ENCODE results near the gene ARHGAP26. TPM values are rescaled to one million over a fixed set of nuclear protein-coding genes. Genes with fewer than 3 reads are reported as not detected.

The ARHGAP26 gene
- total RNA-seq, 1 experiment from 2014 or later = 34.5 TPM

GRCh38 chr5:143025376-143025775, 255.2 kb downstream of the ARHGAP26 start:
- Histone ChIP-seq H3K36me3 (ENCODE audit: control insufficient read depth in 1 of 2, insufficient read depth in 2 of 2, low read length in 2 of 2) (no peaks in the 10 kb centered on the region), H3K4me2 (ENCODE audit: low read length) (no peak overlapping the region), H3K4me1 (ENCODE audit: control insufficient read depth in 1 of 2, insufficient read depth in 2 of 2, low read length in 2 of 2) (no peaks in the 10 kb centered on the region), H3K4me3 (replicated peaks in 1 of 2; ENCODE audit: low read depth in 1 of 2, low read length in 2 of 2) (no peak overlapping the region), H3K79me2 (ENCODE audit: insufficient read depth, low read length) (no peaks in the 10 kb centered on the region), H3K9me2 (ENCODE audit: insufficient read depth) (no peaks in the 10 kb centered on the region), H3K27ac (ENCODE audit: low read depth, low read length) (no peak overlapping the region), H3K9ac (ENCODE audit: low read length) (no peak overlapping the region), H3K9me3 (ENCODE audit: control insufficient read depth in 1 of 2, insufficient read depth in 1 of 2, low read depth in 1 of 2, low read length in 2 of 2) (no peaks in the 10 kb centered on the region), H2AFZ (ENCODE audit: low read depth, low read length, poor library complexity, severe bottlenecking) (no peak overlapping the region), H3K27me3 (ENCODE audit: insufficient read depth, low read length) (no peaks in the 10 kb centered on the region), H4K20me1 (ENCODE audit: insufficient read depth) (no peaks in the 10 kb centered on the region)
- BruUV-seq (replicated peaks) = no TSS peak
- TF ChIP-seq RAD21 (IDR thresholded peaks at IDR 0.05; ENCODE audit: low read depth) (no peak), MAX (IDR thresholded peaks at IDR 0.05) (no peak), SRF (IDR thresholded peaks at IDR 0.05; ENCODE audit: low read depth) (no peak), YY1 (IDR thresholded peaks at IDR 0.05; ENCODE audit: extremely low read depth, insufficient replicate concordance, low read depth, low read length) (no peak), TCF7L2 (IDR thresholded peaks at IDR 0.05; ENCODE audit: borderline replicate concordance, extremely low read depth, insufficient read depth, insufficient read length) (no peak), EZH2phosphoT487 (IDR thresholded peaks at IDR 0.05; ENCODE audit: borderline replicate concordance) (no peak), POLR2AphosphoS5 (IDR thresholded peaks at IDR 0.05; ENCODE audit: low read depth, low read length) (no peak), CEBPB (IDR thresholded peaks at IDR 0.05; ENCODE audit: low read depth) (no peak), CTCF (IDR thresholded peaks at IDR 0.05 in 2 of 3, conservative IDR thresholded peaks at IDR 0.05 in 1 of 3; ENCODE audit: borderline replicate concordance in 1 of 3, insufficient read depth in 1 of 3, low read depth in 2 of 3, low read length in 2 of 3) (no peak), EGR1 (IDR thresholded peaks at IDR 0.05; ENCODE audit: low read depth) (no peak), ELF1 (IDR thresholded peaks at IDR 0.05; ENCODE audit: borderline replicate concordance, low read depth) (no peak), POLR2A (IDR thresholded peaks at IDR 0.05; ENCODE audit: borderline replicate concordance, extremely low read depth, insufficient read depth, insufficient read length) (no peak), CBX3 (IDR thresholded peaks at IDR 0.05; ENCODE audit: low read depth) (no peak), ZNF274 (IDR thresholded peaks at IDR 0.05; ENCODE audit: low read depth, low read length) (no peak), SIN3A (IDR thresholded peaks at IDR 0.05; ENCODE audit: low read depth) (no peak), SP1 (IDR thresholded peaks at IDR 0.05; ENCODE audit: low read depth) (no peak), ATF3 (IDR thresholded peaks at IDR 0.05) (no peak), REST (IDR thresholded peaks at IDR 0.05; ENCODE audit: low read depth) (no peak)
- intact Hi-C loops (cut with micrococcal nuclease) = no loop called here
- no peak for DNase-seq (ENCODE audit: low read depth, low spot score)
- no peak for ATAC-seq
- POLR2A ChIA-PET = no interaction called here
- RAD21 ChIA-PET (ENCODE audit: low non-redundant PET in 1 of 2, low total read pairs in 2 of 2, uncharacterized antibody in 2 of 2, unreplicated experiment in 2 of 2) = no interaction called here
- CTCF ChIA-PET = no interaction called here
